Kidney (tissue), 14 donors: ENCODE measurements around the gene PLOD1. TPM values are rescaled to one million over a fixed set of nuclear protein-coding genes. Genes with fewer than 3 reads are reported as not detected.

Experiments
- DNase-seq, 5 donors: peaks; one replicate each; pipeline ENCODE4 v3.0.0-alpha.2; 2013 to 2020
- FAIRE-seq: peaks from 2 replicates; lab custom pipeline; 2012; peaks lifted over from hg19 to GRCh38; lab: Jason Lieb, UNC
- H3K27ac ChIP-seq, 2 donors: one replicate each; pipeline ENCODE4 v1.7.0; 2013; ENCODE audit warnings: low read depth in 2 of 2, low read length in 2 of 2, inconsistent platforms in 1 of 2
- H3K27me3 ChIP-seq: one replicate; pipeline ENCODE4 v1.7.1; 2013; ENCODE audit warnings: low read length, inconsistent platforms; ENCODE audit not compliant: control insufficient read depth, insufficient read depth
- H3K36me3 ChIP-seq, 3 donors: one replicate each; pipeline versions ENCODE4 v1.7.0 to v1.7.1; 2013; ENCODE audit warnings: low read length in 3 of 3, control low read depth in 1 of 3, inconsistent platforms in 1 of 3; ENCODE audit not compliant: insufficient read depth in 3 of 3, control insufficient read depth in 2 of 3
- H3K4me1 ChIP-seq, 3 donors: one replicate each; pipeline versions ENCODE4 v1.7.0 to v1.7.1; 2013; ENCODE audit warnings: low read length in 3 of 3, inconsistent platforms in 1 of 3, low read depth in 1 of 3; ENCODE audit not compliant: control insufficient read depth in 2 of 3, insufficient read depth in 2 of 3
- H3K4me3 ChIP-seq, 3 donors: one replicate each; pipeline versions ENCODE4 v1.7.0 to v1.8.1; 2013; ENCODE audit warnings: low read length in 3 of 3, control low read depth in 1 of 3, inconsistent platforms in 1 of 3
- H3K9ac ChIP-seq, 3 donors: one replicate each; pipeline versions ENCODE4 v1.7.0 to v1.7.1; 2013; ENCODE audit warnings: low read length in 3 of 3, control low read depth in 1 of 3, inconsistent platforms in 1 of 3
- H3K9me3 ChIP-seq, 3 donors: one replicate each; pipeline versions ENCODE4 v1.7.0 to v1.7.1; 2013; ENCODE audit warnings: low read length in 3 of 3, control low read depth in 1 of 3, inconsistent platforms in 1 of 3; ENCODE audit not compliant: control insufficient read depth in 2 of 3, insufficient read depth in 1 of 3
- intact Hi-C: fragments of 100-400 bp; cut with DNase I; formaldehyde crosslinking; loops from one replicate; pipeline ENCODE4 v1.11.1; 2022
- polyA plus RNA-seq: library from polyadenylated mRNA; stranded (reverse); fragments of 350-450 nt; fragmentation: Illumina TruSeq; extraction: RNeasy Lipid Tissue Mini Kit (QIAGEN cat#74804); gene quantifications from one replicate; pipeline ENCODE4 v1.2.3, GENCODE V29; 2014; ENCODE audit warnings: low read depth, low replicate concordance; ENCODE audit not compliant: insufficient read depth
- total RNA-seq: library from RNA; stranded (reverse); fragmentation: NEBNext Ultra II Directional; extraction: Animal tissue kit (Norgen Biotek cat#: 25700); gene quantifications from one replicate; pipeline ENCODE4 v1.2.1, GENCODE V29; 2021
- TF ChIP-seq, protein P1 (sequence below): IDR thresholded peaks from 3 replicates; pipeline ENCODE4 v1.5.1; 2012; ENCODE audit warnings: mild to moderate bottlenecking, moderate library complexity, borderline replicate concordance; ENCODE audit not compliant: insufficient read depth; ENCODE audit errors: extremely low read depth
- donor health status: control.
- donor health status: control.
- donor health status: control.
- donor health status: control.
- donor health status: control.
- donor health status: DM: yes; HTN: yes; CAD: no.
- donor health status: Normal renal cell carcinoma (clear cell type).

PLOD1 gene
- total and polyA plus RNA-seq, 2 donors from 2014 or later = 58.8 to 103 TPM

DNA sequence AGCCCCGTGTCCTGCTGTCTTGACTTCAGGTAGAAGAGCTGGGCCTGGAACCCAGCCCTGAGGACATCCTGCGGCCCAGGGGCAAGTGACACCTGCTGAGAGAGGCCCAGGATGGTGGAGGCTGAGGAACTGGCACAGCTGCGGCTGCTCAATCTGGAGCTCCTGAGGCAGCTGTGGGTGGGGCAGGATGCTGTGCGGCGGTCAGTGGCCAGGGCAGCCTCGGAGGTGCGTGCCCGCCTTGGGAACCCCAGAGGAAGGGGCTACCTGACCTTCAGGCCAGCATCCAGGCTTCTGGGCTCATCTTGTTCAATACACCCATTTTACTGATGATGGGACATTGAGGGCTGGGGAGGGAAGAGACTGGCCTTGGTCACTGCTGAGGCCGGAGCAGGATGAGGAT is 87.1 kb downstream of the PLOD1 start:
- Histone ChIP-seq H3K36me3 (peaks cover 0 to 6% (median 0%) of the 10 kb centered on the region in 3 donors), H3K4me1 (no peaks in the 10 kb centered on the region), H3K27me3 (no peaks in the 10 kb centered on the region), H3K4me3 (no peak overlapping the region), H3K9ac (no peak overlapping the region), H3K27ac (no peak overlapping the region), H3K9me3 (no peaks in the 10 kb centered on the region)
- TF ChIP-seq, protein P1, sequence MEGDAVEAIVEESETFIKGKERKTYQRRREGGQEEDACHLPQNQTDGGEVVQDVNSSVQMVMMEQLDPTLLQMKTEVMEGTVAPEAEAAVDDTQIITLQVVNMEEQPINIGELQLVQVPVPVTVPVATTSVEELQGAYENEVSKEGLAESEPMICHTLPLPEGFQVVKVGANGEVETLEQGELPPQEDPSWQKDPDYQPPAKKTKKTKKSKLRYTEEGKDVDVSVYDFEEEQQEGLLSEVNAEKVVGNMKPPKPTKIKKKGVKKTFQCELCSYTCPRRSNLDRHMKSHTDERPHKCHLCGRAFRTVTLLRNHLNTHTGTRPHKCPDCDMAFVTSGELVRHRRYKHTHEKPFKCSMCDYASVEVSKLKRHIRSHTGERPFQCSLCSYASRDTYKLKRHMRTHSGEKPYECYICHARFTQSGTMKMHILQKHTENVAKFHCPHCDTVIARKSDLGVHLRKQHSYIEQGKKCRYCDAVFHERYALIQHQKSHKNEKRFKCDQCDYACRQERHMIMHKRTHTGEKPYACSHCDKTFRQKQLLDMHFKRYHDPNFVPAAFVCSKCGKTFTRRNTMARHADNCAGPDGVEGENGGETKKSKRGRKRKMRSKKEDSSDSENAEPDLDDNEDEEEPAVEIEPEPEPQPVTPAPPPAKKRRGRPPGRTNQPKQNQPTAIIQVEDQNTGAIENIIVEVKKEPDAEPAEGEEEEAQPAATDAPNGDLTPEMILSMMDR = no peak
- intact Hi-C loops = no loop called here
- FAIRE-seq (no peak), DNase-seq (no peak)

DNA sequence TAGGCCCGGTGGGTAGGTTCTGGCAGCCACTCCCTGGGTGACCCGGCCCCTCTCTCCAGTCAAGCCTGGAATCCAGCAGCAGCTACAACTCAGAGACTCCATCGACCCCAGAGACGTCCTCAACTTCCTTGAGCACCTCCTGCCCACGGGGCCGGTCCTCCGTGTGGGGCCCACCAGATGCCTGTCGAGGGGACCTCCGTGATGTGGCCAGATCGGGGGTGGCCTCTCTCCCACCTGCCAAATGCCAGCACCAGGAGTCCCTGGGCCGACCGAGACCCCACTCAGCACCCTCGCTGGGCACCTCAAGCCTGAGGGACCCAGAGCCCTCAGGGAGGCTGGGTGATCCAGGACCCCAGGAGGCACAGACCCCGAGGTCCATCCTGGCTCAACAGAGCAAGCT is 87.5 kb downstream of the PLOD1 start:
- FAIRE-seq (no peak), DNase-seq (no peak)
- intact Hi-C loops = no loop called here
- no peaks in the 10 kb centered on the region for H3K4me1 ChIP-seq
- H3K27me3 ChIP-seq = no peaks in the 10 kb centered on the region
- H3K36me3 ChIP-seq = peaks cover 0 to 7% (median 0%) of the 10 kb centered on the region in 3 donors
- TF ChIP-seq, protein P1 = no peak
- no peak overlapping the region for H3K4me3 ChIP-seq
- no peaks in the 10 kb centered on the region for H3K9me3 ChIP-seq
- H3K9ac ChIP-seq = no peak overlapping the region
- H3K27ac ChIP-seq = no peak overlapping the region

Other genes starting within 250 kb of the PLOD1 start
- 0.28 TPM for gene DRAXIN, start 243.0 kb upstream of the PLOD1 start, total RNA-seq
- gene DRAXIN, start 243.0 kb upstream of the PLOD1 start, polyA plus RNA-seq = 0.17 TPM
- gene AGTRAP, start 198.6 kb upstream of the PLOD1 start, total RNA-seq = 66.1 TPM
- 140 TPM for gene AGTRAP, start 198.6 kb upstream of the PLOD1 start, polyA plus RNA-seq
- gene C1orf167, start 172.5 kb upstream of the PLOD1 start, total RNA-seq = 4.2 TPM
- gene C1orf167, start 172.5 kb upstream of the PLOD1 start, polyA plus RNA-seq = 1.9 TPM
- gene MTHFR, start 128.8 kb upstream of the PLOD1 start, total RNA-seq = 65.5 TPM
- 10.6 TPM for gene MTHFR, start 128.8 kb upstream of the PLOD1 start, polyA plus RNA-seq
- 26.0 TPM for gene CLCN6, start 128.5 kb upstream of the PLOD1 start, total RNA-seq
- gene CLCN6, start 128.5 kb upstream of the PLOD1 start, polyA plus RNA-seq = 7.1 TPM
- gene NPPA, start 86.9 kb upstream of the PLOD1 start, total RNA-seq = 0.50 TPM
- gene NPPA, start 86.9 kb upstream of the PLOD1 start, polyA plus RNA-seq = not detected
- gene NPPB, start 75.8 kb upstream of the PLOD1 start, total RNA-seq = not detected
- gene NPPB, start 75.8 kb upstream of the PLOD1 start, polyA plus RNA-seq = not detected
- 42.5 TPM for gene KIAA2013, start 8.3 kb upstream of the PLOD1 start, total RNA-seq
- gene KIAA2013, start 8.3 kb upstream of the PLOD1 start, polyA plus RNA-seq = 52.1 TPM
- 77.6 TPM for gene MFN2, start 45.7 kb downstream of the PLOD1 start, total RNA-seq
- gene MFN2, start 45.7 kb downstream of the PLOD1 start, polyA plus RNA-seq = 41.1 TPM
- 24.7 TPM for gene MIIP, start 84.8 kb downstream of the PLOD1 start, total RNA-seq
- 28.5 TPM for gene MIIP, start 84.8 kb downstream of the PLOD1 start, polyA plus RNA-seq
- gene TNFRSF8, start 128.6 kb downstream of the PLOD1 start, total RNA-seq = 0.94 TPM
- gene TNFRSF8, start 128.6 kb downstream of the PLOD1 start, polyA plus RNA-seq = 0.97 TPM
- gene TNFRSF1B, start 232.3 kb downstream of the PLOD1 start, total RNA-seq = 47.1 TPM
- gene TNFRSF1B, start 232.3 kb downstream of the PLOD1 start, polyA plus RNA-seq = 7.7 TPM